Breast epithelium (tissue), 3 donors: ENCODE data around the gene PLA2G4D.

Experiments
- POLR2A ChIP-seq: fragments of 450-650 bp; IDR thresholded peaks from one replicate; pipeline ENCODE4 v1.6.1; 2016; ENCODE audit warnings: antibody characterized with exemption, mild to moderate bottlenecking, moderate library complexity
- TF ChIP-seq, protein P1 (sequence below), 3 donors: fragments of 450-650 bp; IDR thresholded peaks; one replicate each; pipeline ENCODE4 v1.5.1; 2016 to 2017; ENCODE audit warnings: antibody characterized with exemption in 3 of 3, mild to moderate bottlenecking in 3 of 3, moderate library complexity in 3 of 3

DNA sequence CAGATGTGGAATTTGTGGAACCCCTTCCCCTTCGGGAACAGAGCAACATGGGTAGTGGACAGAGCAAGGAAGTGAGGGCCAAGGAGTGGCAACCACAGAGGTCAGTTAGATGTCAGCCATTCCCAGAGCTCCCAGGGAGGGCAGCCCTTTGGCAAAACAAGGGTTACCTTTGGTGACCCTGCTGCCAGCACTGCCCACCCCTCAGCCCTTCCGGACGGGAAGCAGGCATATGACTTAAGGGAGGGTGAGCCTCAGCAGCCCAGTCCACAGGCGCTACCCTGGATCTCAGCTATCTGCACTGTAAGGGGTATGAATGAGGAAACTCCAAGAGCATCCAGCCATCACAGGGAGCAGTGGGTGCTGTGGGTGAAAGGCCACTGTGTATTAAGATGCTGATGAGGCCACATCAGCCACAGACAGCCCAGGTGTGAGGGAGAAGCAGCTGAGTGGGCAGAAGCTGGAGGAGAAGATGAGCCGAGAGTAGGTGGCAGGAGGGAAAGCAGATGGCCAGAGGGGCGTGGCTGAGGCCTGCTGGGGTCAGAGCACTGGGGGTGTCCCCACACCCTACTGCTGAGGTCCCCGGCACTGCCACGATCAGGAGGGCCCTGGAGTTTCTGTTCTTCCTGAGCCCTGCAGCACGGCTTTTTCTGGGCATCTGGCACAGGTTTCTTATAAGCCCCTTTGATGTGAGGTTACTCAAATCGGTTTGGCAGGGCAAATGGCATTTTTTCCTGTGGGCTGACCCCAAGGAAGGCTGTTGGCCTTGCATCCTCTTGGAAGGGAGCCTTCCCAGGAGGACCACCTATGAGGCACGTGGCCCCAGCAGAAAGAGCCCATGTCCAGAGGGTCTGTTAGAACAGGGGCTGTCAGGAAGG is 6.2 kb downstream of the PLA2G4D start:
- TF ChIP-seq, protein P1, sequence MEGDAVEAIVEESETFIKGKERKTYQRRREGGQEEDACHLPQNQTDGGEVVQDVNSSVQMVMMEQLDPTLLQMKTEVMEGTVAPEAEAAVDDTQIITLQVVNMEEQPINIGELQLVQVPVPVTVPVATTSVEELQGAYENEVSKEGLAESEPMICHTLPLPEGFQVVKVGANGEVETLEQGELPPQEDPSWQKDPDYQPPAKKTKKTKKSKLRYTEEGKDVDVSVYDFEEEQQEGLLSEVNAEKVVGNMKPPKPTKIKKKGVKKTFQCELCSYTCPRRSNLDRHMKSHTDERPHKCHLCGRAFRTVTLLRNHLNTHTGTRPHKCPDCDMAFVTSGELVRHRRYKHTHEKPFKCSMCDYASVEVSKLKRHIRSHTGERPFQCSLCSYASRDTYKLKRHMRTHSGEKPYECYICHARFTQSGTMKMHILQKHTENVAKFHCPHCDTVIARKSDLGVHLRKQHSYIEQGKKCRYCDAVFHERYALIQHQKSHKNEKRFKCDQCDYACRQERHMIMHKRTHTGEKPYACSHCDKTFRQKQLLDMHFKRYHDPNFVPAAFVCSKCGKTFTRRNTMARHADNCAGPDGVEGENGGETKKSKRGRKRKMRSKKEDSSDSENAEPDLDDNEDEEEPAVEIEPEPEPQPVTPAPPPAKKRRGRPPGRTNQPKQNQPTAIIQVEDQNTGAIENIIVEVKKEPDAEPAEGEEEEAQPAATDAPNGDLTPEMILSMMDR (IDR thresholded peaks at IDR 0.05), result no peak
- no peak for TF ChIP-seq POLR2A
